Measurements from ENCODE around the gene PPP1R3C.

PPP1R3C gene

DNA sequence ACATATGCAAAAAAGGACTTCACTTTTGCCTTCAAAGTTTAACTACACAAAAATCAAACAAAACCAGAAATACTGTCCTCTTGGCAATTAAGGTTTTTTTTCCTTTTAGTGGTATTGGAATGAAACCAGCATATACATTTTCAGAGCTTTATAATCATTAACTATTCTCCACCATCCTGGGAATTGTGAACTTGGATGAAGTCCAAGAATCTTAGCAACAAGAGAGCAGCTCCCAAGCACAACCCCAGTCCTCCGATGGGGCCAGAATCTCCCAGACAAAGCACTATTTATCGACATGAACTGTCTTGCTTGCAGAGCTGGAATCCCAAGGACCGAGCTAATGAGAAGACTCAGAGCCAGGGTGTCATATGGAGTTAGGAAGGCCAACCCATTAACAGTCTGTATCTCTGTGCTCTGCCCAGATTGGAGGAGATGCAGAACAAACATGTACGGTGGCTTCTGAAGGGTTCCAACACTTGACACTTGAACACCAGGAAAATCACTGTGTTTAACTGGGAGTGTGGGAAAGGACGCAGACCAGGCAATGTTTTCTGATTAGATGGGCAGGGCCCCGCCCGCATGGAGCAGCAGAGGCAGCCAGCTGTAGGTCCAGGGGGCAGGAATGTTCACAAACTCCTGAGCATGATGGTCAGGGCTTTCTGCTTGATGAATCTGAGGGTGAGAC lies 35.5 kb downstream of the PPP1R3C start:
- no peak for DNase-seq

DNA sequence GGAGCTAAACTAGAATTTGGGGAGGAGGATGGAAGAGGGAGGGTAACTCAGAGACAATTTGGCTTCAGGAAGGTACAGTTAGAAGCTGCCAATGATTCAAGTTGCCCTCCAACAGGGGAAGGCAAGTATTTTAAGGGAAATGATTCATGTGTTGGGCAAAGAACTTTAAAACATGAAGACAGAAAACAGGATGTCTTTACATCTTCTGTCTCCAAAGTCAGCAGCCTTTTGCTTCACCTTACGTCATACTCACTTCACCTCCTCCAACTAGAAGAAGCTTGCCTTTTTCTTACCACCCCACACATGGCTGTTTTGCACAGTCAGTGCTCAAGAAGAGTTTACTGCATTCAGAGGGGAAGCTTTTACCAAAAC lies 36.1 kb downstream of the PPP1R3C start:
- DNase-seq = no peak

DNA sequence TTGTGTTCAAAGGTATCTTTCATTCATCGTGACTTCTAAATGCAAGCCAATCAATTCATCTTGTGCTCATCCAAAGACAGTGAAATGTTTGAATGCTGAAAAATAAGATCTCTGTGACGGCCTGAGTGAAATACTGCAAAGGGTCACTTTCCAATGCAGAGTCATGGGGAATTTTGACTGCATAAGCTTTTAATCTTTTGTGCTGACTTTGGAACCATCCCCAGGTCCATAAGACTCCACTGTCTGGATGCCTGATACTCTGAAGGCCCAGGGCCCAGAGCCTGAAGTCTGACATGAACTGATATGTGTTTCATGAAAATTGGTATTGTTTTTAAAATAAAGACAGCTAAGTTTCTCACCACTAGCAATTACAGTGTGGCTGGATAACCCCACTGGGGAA lies 39.0 kb downstream of the PPP1R3C start:
- no peak for DNase-seq

DNA sequence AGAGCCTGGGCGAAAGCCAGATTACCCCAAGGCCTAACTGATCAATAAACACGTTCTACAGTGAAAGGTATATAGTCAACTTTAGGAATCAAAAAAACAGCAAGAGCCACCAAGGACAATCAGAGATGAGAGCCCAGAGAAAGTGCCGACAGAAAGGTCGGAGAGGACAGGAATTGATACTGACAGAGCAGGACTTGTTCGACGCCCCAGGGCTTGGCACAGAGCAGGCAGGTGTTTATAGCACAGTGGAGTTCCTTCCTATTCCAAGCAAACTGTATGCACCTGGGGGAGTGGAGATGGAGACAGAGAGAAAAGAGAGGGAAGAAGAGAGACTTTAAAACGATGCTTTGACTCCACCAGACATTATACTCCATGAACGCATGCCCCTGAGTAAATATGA lies 39.5 kb downstream of the PPP1R3C start:
- no peak for DNase-seq

DNA sequence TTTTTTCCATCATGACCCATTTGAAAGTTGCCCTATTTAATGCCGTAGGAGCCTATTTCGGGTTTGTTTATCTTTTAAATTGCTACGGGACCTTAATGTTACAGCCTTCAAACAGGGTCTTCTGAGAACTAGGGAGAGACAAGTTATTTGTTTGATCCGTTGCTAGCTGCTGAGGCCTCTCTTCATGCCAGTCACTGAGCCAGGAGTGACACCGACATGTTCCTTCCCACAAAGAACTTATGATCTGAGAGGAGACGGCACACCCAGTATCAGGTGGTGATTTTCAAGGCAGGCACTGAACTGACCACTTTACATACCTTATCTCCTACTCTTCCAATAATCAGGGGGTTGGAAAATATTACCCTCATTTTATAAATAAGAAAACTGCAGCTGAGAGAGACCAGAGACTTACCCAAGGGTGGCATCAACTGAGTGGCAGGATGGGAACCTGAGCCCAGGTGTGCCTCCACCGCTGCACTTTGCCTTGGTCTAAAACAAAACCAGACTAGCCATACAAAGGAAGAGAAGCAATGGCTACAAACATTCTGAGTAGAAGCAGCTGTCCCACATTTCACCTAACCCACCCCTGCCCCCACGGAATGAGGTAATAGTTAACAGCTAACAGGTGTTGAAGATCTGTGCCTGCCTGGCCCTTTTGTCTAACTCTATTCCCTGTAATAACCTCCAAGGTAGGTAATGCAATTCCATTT lies 40.5 kb downstream of the PPP1R3C start:
- DNase-seq = no peak

DNA sequence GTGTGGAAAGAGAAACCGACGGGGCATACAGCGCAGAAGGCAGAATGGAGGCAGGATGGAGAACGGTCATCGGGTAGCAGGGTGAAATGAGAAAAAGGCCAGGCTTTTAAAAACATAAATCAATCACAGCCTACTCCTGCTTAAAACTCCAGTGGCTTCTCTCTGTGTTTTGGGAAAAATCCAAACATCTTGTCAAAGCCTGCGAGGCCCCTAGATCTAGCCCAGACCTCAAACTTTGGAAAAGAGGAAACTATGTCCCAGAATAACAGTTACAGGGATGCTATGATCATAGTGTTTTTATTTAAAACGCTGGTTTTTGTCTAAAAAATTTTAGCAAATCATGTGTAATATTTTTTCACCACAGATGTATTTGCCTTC lies 41.1 kb downstream of the PPP1R3C start:
- no peak for DNase-seq

DNA sequence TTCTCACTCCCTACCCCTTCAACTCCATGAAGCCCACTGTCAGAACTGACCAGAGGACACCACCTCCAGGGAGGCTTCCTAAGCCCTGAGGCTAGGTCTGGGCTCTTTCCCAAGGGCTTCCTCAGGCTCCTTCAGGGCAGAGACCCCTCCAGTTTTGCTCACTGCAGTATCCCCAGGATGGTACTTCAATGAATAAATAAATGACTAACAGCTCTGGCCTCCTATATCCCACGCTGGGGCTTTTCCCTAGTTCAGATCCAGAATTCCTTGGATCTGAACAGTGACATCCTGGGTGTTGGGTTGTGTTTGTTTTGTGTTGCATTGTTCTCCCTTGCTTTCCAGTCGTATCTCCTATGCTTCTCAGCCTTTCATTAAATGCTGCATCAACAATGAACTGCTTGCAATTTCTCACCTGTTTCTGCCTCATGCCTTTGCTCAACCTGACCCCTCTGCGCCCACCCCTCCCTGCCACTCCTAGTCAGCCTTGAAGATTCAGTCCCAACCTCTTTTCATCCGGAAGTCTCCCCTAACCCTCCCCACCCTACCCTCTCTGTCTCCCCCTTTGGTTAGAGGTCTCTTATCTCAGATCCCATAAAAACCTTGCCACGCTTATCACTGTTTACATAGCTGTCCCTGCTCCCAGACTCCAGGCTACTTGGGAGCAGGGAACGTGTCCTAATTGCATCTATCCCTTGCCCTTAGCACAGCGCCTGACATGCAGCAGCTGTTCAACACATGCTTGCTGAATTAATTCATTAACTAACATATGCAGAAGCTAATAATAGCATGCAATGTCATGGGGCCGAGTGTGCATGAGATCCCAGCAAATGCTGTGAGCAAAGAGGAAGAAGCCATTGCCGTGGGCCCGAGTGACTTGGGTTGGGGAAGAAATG lies 41.7 kb downstream of the PPP1R3C start:
- no peak for DNase-seq

DNA sequence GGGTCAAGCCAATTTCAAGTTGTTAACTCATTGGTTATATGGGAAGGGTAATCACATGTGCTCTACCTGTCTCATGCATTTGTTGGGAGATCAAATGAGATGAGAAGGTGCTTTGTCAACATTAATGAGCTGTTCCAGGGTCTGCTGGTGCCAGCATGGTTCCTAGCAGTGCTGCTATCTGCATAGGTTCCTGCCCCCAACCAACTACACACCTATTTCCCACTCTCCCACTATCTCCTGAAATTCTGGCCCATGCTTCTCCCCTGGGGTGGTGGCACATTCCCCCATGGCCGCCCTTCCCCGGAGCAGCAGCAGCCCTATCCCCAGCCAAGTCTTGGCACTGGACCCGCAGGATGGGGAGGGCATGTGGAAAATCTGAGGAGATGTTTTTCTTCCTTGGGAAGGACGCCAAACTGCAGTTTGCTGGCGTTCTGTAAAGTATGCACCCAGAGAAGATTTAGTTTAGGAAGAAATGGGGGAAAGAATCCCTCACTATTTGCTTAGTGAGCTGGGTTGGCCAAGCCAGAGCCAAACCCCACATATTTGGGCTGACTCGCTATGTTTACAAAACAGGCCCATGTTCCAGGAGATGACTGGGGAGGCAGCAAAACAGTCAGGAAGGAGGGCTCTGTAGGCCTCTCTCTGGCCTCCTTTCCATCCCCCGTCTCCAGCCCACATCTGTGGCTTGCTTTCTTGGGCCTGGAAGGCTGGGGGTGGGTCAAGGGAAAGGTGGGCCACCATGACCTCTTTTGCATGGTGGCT lies 42.5 kb downstream of the PPP1R3C start:
- no peak for DNase-seq

DNA sequence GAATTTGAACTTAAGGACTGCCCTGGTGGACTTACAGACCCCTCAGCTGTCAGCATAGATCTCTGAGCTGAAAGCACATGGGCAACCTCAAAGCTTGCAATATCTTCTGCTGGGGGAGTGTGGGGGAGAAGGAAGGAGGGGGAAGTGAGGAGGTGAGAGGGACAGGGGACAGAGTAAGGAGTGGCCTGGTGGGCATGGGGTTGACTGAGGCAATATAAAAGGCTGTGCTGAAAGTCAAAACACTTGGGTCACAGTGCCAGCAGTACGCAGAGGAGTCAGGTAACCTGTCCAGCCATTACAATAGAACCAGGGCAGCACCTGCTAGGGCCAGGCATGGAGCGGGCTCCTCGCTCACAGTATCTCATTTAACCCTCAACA lies 43.2 kb downstream of the PPP1R3C start:
- no peak for DNase-seq

DNA sequence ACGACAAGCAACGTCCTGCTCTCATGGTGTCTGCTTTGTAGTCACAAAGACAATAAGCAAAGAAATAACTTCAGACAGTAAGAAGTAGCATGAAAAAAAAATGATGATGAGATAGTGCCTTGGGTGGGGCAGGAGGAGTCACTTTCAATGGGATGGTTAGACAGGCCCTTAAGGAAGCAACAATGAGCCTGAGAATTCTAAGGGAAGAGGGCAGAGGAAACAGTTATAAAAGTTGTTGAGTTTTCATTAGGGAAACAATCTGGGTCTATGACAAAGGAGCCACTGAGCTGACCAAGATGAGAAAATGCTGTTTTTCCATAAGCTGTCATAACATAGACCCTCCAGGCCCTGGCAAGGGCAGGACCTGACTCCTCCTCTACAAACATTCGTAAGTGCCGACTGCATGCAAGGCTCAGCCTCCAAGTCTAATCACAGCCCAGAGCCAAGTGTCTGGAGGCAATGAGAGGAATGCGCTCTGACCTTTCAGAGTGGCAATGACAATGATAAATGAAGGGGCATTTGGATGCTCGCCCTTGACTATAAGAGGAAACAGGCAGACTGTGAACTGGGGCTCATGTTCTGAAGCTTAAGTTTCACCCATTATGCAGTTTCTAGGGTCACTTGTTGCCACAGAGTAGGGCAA lies 43.7 kb downstream of the PPP1R3C start:
- DNase-seq = no peak

DNA sequence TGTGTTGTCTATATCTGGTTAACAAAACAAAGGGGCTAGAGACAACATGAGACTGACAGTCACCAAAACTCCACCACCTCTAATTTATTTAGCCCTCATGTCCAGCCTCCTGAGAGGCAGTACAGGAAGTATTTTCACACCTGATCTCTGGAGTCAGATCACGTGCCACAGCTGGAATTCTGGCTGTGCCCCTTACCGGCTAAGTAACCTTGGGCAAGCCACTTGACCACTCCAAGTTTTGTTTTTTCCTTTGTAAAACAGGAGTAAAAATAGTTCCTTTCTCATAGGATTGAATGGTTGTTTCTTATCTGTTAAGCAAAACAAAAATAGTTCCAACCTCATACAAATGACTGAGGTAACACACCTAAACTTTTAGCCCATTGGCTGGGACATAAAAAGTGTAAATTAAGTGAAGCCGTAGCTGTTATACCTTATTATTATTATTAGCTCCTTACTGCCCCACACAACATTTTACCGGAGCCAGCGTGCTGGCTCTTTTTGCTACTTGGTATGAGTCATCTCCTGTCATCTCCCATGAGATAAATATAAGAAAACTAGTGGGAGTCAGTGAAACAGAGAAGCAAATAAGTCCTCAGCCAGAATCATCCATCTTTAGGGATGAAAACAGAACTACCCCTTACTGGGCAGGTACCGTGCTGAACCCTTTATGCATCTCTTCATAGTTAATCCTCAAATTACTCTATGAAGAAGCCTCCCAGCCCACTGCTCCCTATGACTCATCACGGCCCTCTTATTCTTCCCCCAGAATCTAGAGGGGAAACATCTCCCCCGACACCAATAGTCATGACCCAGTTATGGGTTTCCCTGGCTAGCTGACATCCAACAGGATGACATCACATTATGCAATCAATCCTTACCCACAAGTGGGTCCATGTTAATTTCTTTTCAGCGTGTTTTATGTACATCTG lies 44.9 kb downstream of the PPP1R3C start:
- no peak for DNase-seq

DNA sequence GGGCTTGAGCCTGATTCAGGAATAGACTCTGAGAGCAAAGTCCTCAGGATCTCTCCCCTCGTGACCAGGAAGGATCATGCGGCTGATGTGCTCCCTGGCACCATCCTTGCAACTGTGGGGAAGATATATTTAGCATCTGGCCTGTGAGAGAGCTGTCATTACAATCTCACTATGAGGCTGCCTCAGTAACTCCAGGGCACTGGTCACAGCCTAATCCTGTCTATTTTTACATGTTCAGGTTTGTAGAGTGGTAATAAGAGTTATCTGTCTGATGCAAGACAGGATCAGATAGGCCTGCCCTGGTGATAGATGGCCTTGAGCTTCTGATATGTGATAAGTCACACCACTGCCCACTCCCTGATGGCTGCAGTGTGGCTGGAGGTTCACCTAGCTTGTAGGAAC lies 50.7 kb downstream of the PPP1R3C start:
- DNase-seq = no peak

DNA sequence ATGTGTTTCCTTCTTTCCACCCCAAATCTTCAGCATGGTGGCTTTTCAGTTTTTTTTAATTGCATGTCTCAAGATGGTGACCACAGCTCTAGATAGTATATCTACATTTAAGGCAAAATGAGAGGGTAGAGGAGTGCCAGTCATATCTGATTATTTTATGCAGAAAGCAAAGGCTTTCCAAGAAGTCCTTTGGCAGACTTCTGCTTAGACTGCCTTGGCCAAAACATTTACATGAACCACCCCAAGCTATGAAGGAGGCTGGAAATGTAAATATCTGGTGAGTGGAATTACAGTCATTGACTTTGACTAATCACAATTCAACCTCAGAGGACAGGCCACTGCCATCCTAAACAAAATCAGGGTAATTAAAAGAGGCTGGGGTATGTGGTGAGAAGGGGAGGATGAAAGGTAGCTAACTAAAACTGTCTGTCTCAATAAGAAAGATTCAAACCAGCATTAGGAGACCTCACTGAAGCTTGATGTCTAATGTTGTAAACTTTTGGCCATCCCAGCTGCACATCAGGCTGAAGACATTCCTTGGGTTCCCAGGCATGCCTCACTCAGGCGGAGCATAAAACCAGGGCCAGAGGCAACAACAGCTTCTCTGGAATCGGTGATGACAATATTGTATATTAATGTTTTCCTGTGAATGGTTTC lies 53.4 kb downstream of the PPP1R3C start:
- DNase-seq = no peak

Data from activated CD8-positive, alpha-beta memory T cell treated with anti-CD3 and anti-CD28 coated beads, Interleukin-2, amount 50 U/mL, for 4 hours (primary cell).